ENCODE measurements around the gene RIPK1.

GRCh38 chr6:3046295-3046694, 22.0 kb upstream of the RIPK1 start:
- TF ChIP-seq POLR2AphosphoS2 (conservative IDR thresholded peaks at IDR 0.05; ENCODE audit: low read length) (no peak), RFX5 (IDR thresholded peaks at IDR 0.05) (no peak), EP300 (IDR thresholded peaks at IDR 0.05) (no peak), JUN (IDR thresholded peaks at IDR 0.05) (no peak), RCOR1 (IDR thresholded peaks at IDR 0.05; ENCODE audit: low read depth, low read length) (no peak), NFE2L2 (conservative IDR thresholded peaks at IDR 0.05; ENCODE audit: low read length) (no peak), CTCF (IDR thresholded peaks at IDR 0.05) (no peak), ELK1 (IDR thresholded peaks at IDR 0.05; ENCODE audit: low read depth, low read length) (no peak), E2F6 (IDR thresholded peaks at IDR 0.05; ENCODE audit: borderline replicate concordance, low read depth) (no peak)
